ENCODE measurements around the gene SLC49A3.
"Not testable (repeated sequence)": the region's sequence is repeated elsewhere in the genome, so short reads cannot be mapped to it uniquely, and the experiment has no call there.

Gene SLC49A3

GRCh38 chr4:688854-689681, at the start of gene SLC49A3:
SLC49A3 (minus strand) TSS chr4:689151; CDS start chr4:689127, 24 bp downstream.
- DNase-seq (ENCODE audit: low read depth): no peak
- peak within 1 kb of the TSS; percentile 56 for H3K4me3 ChIP-seq (ENCODE audit: low read depth, low read length)
- TF ChIP-seq CTCF (conservative IDR thresholded peaks at IDR 0.05; ENCODE audit: low read depth, low read length): no peak

- H3K4me3 ChIP-seq (ENCODE audit: low read depth, low read length); DNase-seq (ENCODE audit: low read depth): not testable (repeated sequence)
These were observed 47.6 kb upstream of the SLC49A3 start for GRCh38 chr4:736561-736960.

- no peak overlapping the region for H3K4me3 ChIP-seq (ENCODE audit: low read depth, low read length)
- DNase-seq (ENCODE audit: low read depth): no peak
- no peak for TF ChIP-seq CTCF (conservative IDR thresholded peaks at IDR 0.05; ENCODE audit: low read depth, low read length)
These were observed 46.6 kb upstream of the SLC49A3 start for GRCh38 chr4:735583-735982.

GRCh38 chr4:734951-735350, 46.0 kb upstream of the SLC49A3 start:
- no peak overlapping the region for H3K4me3 ChIP-seq (ENCODE audit: low read depth, low read length)
- TF ChIP-seq CTCF (conservative IDR thresholded peaks at IDR 0.05; ENCODE audit: low read depth, low read length): no peak
- DNase-seq (ENCODE audit: low read depth): no peak

- DNase-seq (ENCODE audit: low read depth): no peak
- TF ChIP-seq CTCF (conservative IDR thresholded peaks at IDR 0.05; ENCODE audit: low read depth, low read length): no peak
- H3K4me3 ChIP-seq (ENCODE audit: low read depth, low read length): no peak overlapping the region
These were observed 45.1 kb upstream of the SLC49A3 start for GRCh38 chr4:734075-734474.

GRCh38 chr4:733631-733980, 44.7 kb upstream of the SLC49A3 start:
- H3K4me3 ChIP-seq (ENCODE audit: low read depth, low read length): no peak overlapping the region
- DNase-seq (ENCODE audit: low read depth): no peak
- no peak for TF ChIP-seq CTCF (conservative IDR thresholded peaks at IDR 0.05; ENCODE audit: low read depth, low read length)

- TF ChIP-seq CTCF (conservative IDR thresholded peaks at IDR 0.05; ENCODE audit: low read depth, low read length): no peak
- DNase-seq (ENCODE audit: low read depth): no peak
- no peak overlapping the region for H3K4me3 ChIP-seq (ENCODE audit: low read depth, low read length)
These were observed 44.1 kb upstream of the SLC49A3 start for GRCh38 chr4:732911-733630.

Data from choroid plexus epithelial cell (primary cell).